Pancreas (tissue), 10 donors: Measurements from ENCODE around the gene KLF3. TPM values are rescaled to one million over a fixed set of nuclear protein-coding genes. Genes with fewer than 3 reads are reported as not detected.

Source experiments
- ATAC-seq, 4 donors: fragments of 200-7000 bp; cut with Tn5 transposase; one replicate each; pipeline versions ENCODE4 v1.8.0 to v1.9.1; 2020; ENCODE audit warnings: mild to moderate bottlenecking in 4 of 4, moderate library complexity in 4 of 4
- DNase-seq, 6 donors: peaks; one replicate each; pipeline ENCODE4 v3.0.0-alpha.2; 2020
- FAIRE-seq: peaks from 2 replicates; lab custom pipeline; 2012; peaks lifted over from hg19 to GRCh38; lab: Jason Lieb, UNC
- H3K27ac ChIP-seq, 4 donors: fragments of 200-600 bp; sonication (generic); 1 replicate in 3 of 4; 2 replicates in 1 of 4; pipeline versions ENCODE4 v1.5.0 to v1.8.0; 2020
- H3K27me3 ChIP-seq, 4 donors: fragments of 200-600 bp; one replicate each; pipeline ENCODE4 v1.8.0; 2021
- H3K36me3 ChIP-seq, 3 donors: fragments of 200-600 bp; sonication (generic) in 1 of 3; one replicate each; pipeline versions ENCODE4 v1.5.0 to v1.8.0; 2020 to 2021
- H3K4me1 ChIP-seq, 3 donors: fragments of 200-600 bp; one replicate each; pipeline ENCODE4 v1.8.0; 2021
- H3K4me3 ChIP-seq, 4 donors: fragments of 200-600 bp; sonication (generic) in 2 of 4; one replicate each; pipeline versions ENCODE4 v1.5.0 to v1.8.0; 2020 to 2021
- H3K9me3 ChIP-seq, 4 donors: fragments of 200-600 bp; one replicate each; pipeline ENCODE4 v1.8.0; 2021
- CTCF ChIP-seq, 4 donors: fragments of 200-600 bp; sonication (generic) in 3 of 4; IDR thresholded peaks; one replicate each; pipeline versions ENCODE4 v1.5.0 to v1.8.0; 2021; ENCODE audit warnings: antibody characterized with exemption in 4 of 4
- WGBS, 2 donors: extraction: QIAGEN DNeasy Blood & Tissue Kit; methylation state at CpG; one replicate each; pipeline ENCODE4 v1.1.7; 2013; 5-methylcytosine and 5-hydroxymethylcytosine counted together
- intact Hi-C, 3 donors: fragments of 100-400 bp; cut with DNase I; formaldehyde crosslinking; loops; one replicate each; pipeline versions ENCODE4 v1.11.1 to v1.14.2; 2022
- polyA plus RNA-seq, 2 donors: library from polyadenylated mRNA; stranded (reverse); fragments of 200-250 nt; gene quantifications; one replicate each; pipeline ENCODE4 v1.2.3, GENCODE V29; 2013
- total RNA-seq, 6 donors: library from RNA; stranded (reverse); fragmentation: NEBNext Ultra II Directional in 4 of 6; extraction: Animal tissue kit (Norgen Biotek cat#: 25700) in 4 of 6; gene quantifications; one replicate each; pipeline versions ENCODE4 v1.2.1 to v1.2.4, GENCODE V29; 2021 to 2023
- donor health status: healthy with polysubstance abuse.
- donor health status: DM: no; HTN: no; CAD: no; lungs with moderate emphysema.
- donor health status: DM: no; HTN: no; CAD: no.
- donor health status: control.
- donor health status: control.
- donor health status: Bipolar disorder and iron deficiency.
- donor health status: DM: yes; HTN: yes; CAD: no.
- donor health status: DM: no; HTN: no; CAD: no.
- donor health status: DM: no; HTN: no; CAD: no.
- donor health status: DM: yes; HTN: yes; CAD: no.

The KLF3 gene
- total and polyA plus RNA-seq, 8 donors, result 8.7 to 33.4 (median 25.0) TPM

- Histone ChIP-seq H3K4me3 (no peak overlapping the region), H3K27ac (peak overlapping the region in 2 of 4 donors; percentile 98 to 99), H3K27me3 (no peaks in the 10 kb centered on the region), H3K9me3 (no peaks in the 10 kb centered on the region), H3K4me1 (peaks cover 45 to 69% (median 63%) of the 10 kb centered on the region in 3 donors), H3K36me3 (no peaks in the 10 kb centered on the region)
- ATAC-seq (no peak), DNase-seq (no peak), FAIRE-seq (no peak)
- no peak for TF ChIP-seq CTCF (IDR thresholded peaks at IDR 0.05)
- 55% methylated on average over 3 of the region's 3 CpGs for WGBS, 2 donors
- intact Hi-C loops, result loop anchor here in 1 of 3 donors (10.0 kb wide), 1 partner anchor 284 kb away; no protein-coding TSS in a partner anchor
Observed at GRCh38 chr4:38669208-38669607, 5.2 kb downstream of the KLF3 start.

- peaks cover 52 to 80% (median 74%) of the 10 kb centered on the region in 3 donors for H3K4me1 ChIP-seq
- TF ChIP-seq CTCF (IDR thresholded peaks at IDR 0.05), result no peak
- H3K27me3 ChIP-seq, result no peaks in the 10 kb centered on the region
- intact Hi-C loops, result loop anchor here in 2 of 3 donors (5.0 to 10.0 kb wide), 4 partner anchors 286 to 493 kb away; no protein-coding TSS in a partner anchor
- FAIRE-seq (no peak), ATAC-seq (no peak), DNase-seq (no peak)
- WGBS, 2 donors, result 73 to 80% methylated on average over 6 of the region's 6 CpGs
- H3K36me3 ChIP-seq, result no peaks in the 10 kb centered on the region
- H3K9me3 ChIP-seq, result no peaks in the 10 kb centered on the region
- H3K27ac ChIP-seq, result peak overlapping the region; percentile 53 to 99 (median 68)
- peak overlapping the region in 2 of 4 donors; percentile 4 to 22 for H3K4me3 ChIP-seq
Observed at GRCh38 chr4:38670109-38670901, 6.3 kb downstream of the KLF3 start.

- no peak for ATAC-seq
- Histone ChIP-seq H3K36me3 (no peaks in the 10 kb centered on the region), H3K4me1 (peaks cover 57 to 88% (median 76%) of the 10 kb centered on the region in 3 donors), H3K4me3 (peak overlapping the region in 2 of 4 donors; percentile 4 to 22), H3K9me3 (no peaks in the 10 kb centered on the region), H3K27ac (peak overlapping the region; percentile 53 to 99 (median 68)), H3K27me3 (no peaks in the 10 kb centered on the region)
- no peak for FAIRE-seq
- WGBS, 2 donors, result 14 to 20% methylated on average over 10 of the region's 10 CpGs
- intact Hi-C loops, result loop anchor here in 2 of 3 donors (5.0 to 10.0 kb wide), 4 partner anchors 286 to 494 kb away; no protein-coding TSS in a partner anchor
- no peak for DNase-seq
- TF ChIP-seq CTCF (IDR thresholded peaks at IDR 0.05), result no peak
Observed at GRCh38 chr4:38670939-38671591, 7.1 kb downstream of the KLF3 start.

GRCh38 chr4:38671592-38671940, 7.6 kb downstream of the KLF3 start:
- intact Hi-C loops, result loop anchor here in 2 of 3 donors (5.0 to 10.0 kb wide), 4 partner anchors 287 to 494 kb away; no protein-coding TSS in a partner anchor
- peaks cover 57 to 93% (median 76%) of the 10 kb centered on the region in 3 donors for H3K4me1 ChIP-seq
- no peak for DNase-seq
- ATAC-seq, result no peak
- H3K27ac ChIP-seq, result peak overlapping the region; percentile 53 to 99 (median 68)
- FAIRE-seq, result no peak
- no peaks in the 10 kb centered on the region for H3K36me3 ChIP-seq
- no peaks in the 10 kb centered on the region for H3K27me3 ChIP-seq
- H3K4me3 ChIP-seq, result peak overlapping the region in 1 of 4 donors; percentile 22
- no peaks in the 10 kb centered on the region for H3K9me3 ChIP-seq
- 35 to 39% methylated on average over 5 of the region's 5 CpGs for WGBS, 2 donors
- TF ChIP-seq CTCF (IDR thresholded peaks at IDR 0.05), result no peak
